Heart left ventricle (tissue), 13 donors: ENCODE measurements around the gene PRPF39.

ENCODE experiments used
- POLR2A ChIP-seq, 2 donors: fragments of 450-650 bp; IDR thresholded peaks; one replicate each; pipeline ENCODE4 v1.6.1; 2017; ENCODE audit warnings: antibody characterized with exemption in 2 of 2, mild to moderate bottlenecking in 2 of 2, moderate library complexity in 2 of 2
- TF ChIP-seq, protein P1 (sequence below), 12 donors: fragments of 200-600 bp; sonication (generic) in 4 of 12; IDR thresholded peaks; one replicate each; pipeline versions ENCODE4 v1.5.0 to v1.8.0; 2018 to 2022; ENCODE audit warnings: antibody characterized with exemption in 12 of 12, mild to moderate bottlenecking in 5 of 12
- donor health status: ischemic (EF 13 %, LVEDD 7.1; RV severe dilation, severe dysfunction).
- donor health status: DM: no; HTN: yes; CAD: no.
- donor health status: DM: no; HTN: no; CAD: no.
- donor health status: ischemic (EF 25% LVEDD 6.9; RV normal size, moderate dysfunction).
- donor health status: ischemic (EF 25% LVEDD 5.7; RV mildly dilated, moderate dysfunction).
- donor health status: ischemic (EF 35%, LVEDD 5.7; RV mildly dilated, moderate dysfunction).
- donor health status: nonischemic (EF 11% LVEDD 7.7; RV severe dilation, severe dysfunction).
- donor health status: DM: yes; HTN: yes; CAD: no.
- donor health status: PGD.
- donor health status: ischemic (EF 29% LVEDD 5.4; RV normal size, mild dysfunction).
- donor health status: nonischemic (EF 23%, LVEDD 6.1; RV moderate dilation, normal function).

DNA sequence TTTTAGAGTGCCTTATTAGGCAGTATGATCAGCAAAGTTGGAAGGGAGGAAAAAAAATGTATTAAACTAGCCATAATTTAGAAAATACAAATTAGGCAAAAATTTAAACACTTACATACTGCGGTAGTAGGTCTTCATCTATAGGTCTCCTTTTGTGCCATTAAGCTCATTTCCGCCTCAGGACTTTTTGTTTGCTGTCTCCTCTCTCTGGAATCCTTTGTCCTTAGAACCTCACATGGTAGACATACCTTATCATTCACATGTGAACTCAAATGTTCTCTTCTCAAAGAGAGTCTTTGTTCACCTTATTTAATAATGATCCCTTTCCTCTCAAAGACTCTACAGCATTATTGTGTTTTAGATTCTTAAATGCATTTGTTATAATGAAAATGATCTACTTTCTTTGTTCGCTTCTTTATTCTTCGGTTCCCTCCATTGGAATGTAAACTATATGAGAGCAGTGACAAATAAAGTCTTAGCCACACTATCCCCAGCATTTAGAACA, 66.5 kb downstream of the PRPF39 start:
- TF ChIP-seq, protein P1, sequence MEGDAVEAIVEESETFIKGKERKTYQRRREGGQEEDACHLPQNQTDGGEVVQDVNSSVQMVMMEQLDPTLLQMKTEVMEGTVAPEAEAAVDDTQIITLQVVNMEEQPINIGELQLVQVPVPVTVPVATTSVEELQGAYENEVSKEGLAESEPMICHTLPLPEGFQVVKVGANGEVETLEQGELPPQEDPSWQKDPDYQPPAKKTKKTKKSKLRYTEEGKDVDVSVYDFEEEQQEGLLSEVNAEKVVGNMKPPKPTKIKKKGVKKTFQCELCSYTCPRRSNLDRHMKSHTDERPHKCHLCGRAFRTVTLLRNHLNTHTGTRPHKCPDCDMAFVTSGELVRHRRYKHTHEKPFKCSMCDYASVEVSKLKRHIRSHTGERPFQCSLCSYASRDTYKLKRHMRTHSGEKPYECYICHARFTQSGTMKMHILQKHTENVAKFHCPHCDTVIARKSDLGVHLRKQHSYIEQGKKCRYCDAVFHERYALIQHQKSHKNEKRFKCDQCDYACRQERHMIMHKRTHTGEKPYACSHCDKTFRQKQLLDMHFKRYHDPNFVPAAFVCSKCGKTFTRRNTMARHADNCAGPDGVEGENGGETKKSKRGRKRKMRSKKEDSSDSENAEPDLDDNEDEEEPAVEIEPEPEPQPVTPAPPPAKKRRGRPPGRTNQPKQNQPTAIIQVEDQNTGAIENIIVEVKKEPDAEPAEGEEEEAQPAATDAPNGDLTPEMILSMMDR (IDR thresholded peaks at IDR 0.05): no peak
- no peak for TF ChIP-seq POLR2A (IDR thresholded peaks at IDR 0.05)
